HepG2 (cell line): ENCODE data around the gene CLEC2B. TPM values are rescaled to one million over a fixed set of nuclear protein-coding genes. Genes with fewer than 3 reads are reported as not detected.
A peak's percentile ranks its signal among the peaks of the same experiment; 100 is the strongest.

Source experiments
- ATAC-seq: fragments of 200-7000 bp; cut with Tn5 transposase; 3 replicates; pipeline ENCODE4 v1.9.1; 2020; ENCODE audit warnings: mild to moderate bottlenecking, moderate library complexity
- BruUV-seq: library from RNA; stranded (reverse); fragments of 400-500 nt; replicated peaks from 2 replicates; lab custom pipeline; 2021; lab: Mats Ljungman, UMichigan
- CTCF ChIA-PET: fragments of 300-600 bp; formaldehyde crosslinking; extraction: SDS; loops from one replicate; lab custom pipeline; 2021; ENCODE audit warnings: low total read pairs, inconsistent platforms, low intra/inter-chr PET ratio; lab: Yijun Ruan, JAX
- POLR2A ChIA-PET: fragments of 350-600 bp; sonication (Branson Sonifier 250); formaldehyde crosslinking; loops from one replicate; lab custom pipeline; 2020; ENCODE audit warnings: antibody characterized with exemption, inconsistent platforms; lab: Yijun Ruan, JAX
- DNase-seq: peaks from one replicate; pipeline ENCODE4 v3.0.0-alpha.2; 2015; ENCODE audit warnings: low spot score
- FAIRE-seq: peaks from 3 replicates; lab custom pipeline; 2011; peaks lifted over from hg19 to GRCh38; lab: Jason Lieb, UNC
- H2AFZ ChIP-seq: one replicate; pipeline ENCODE4 v1.6.1; 2011; ENCODE audit warnings: low read length, inconsistent platforms
- H3K27ac ChIP-seq: fragments of 300-600 bp; 3 replicates; pipeline ENCODE4 v1.8.0; 2011; ENCODE audit warnings: mixed run types, mild to moderate bottlenecking, mixed read lengths, low read length, inconsistent platforms; ENCODE audit not compliant: insufficient read depth; ENCODE audit errors: extremely low read length
- H3K27me3 ChIP-seq, 2 experiments: fragments of 200-600 bp in 1 of 2; 2 replicates in 1 of 2; 3 replicates in 1 of 2; pipeline versions ENCODE4 v1.6.0 to v1.8.0; 2011; ENCODE audit warnings: low read length in 2 of 2, mild to moderate bottlenecking in 2 of 2, moderate library complexity in 2 of 2, inconsistent platforms in 1 of 2; ENCODE audit not compliant: insufficient read depth in 2 of 2, control insufficient read depth in 1 of 2
- H3K36me3 ChIP-seq, 2 experiments: fragments of 200-600 bp in 1 of 2; replicated peaks in 1 of 2; 2 replicates in 1 of 2; 3 replicates in 1 of 2; pipeline versions ENCODE4 v1.5.1 to v1.8.0; 2011; ENCODE audit warnings: low read length in 2 of 2, inconsistent platforms in 1 of 2; ENCODE audit not compliant: insufficient read depth in 2 of 2, control insufficient read depth in 1 of 2
- H3K4me1 ChIP-seq: 2 replicates; pipeline ENCODE4 v1.5.1; 2012; ENCODE audit warnings: low read length, inconsistent platforms; ENCODE audit not compliant: insufficient read depth
- H3K4me2 ChIP-seq: 2 replicates; pipeline ENCODE4 v1.6.0; 2011; ENCODE audit warnings: low read depth, low read length, inconsistent platforms
- H3K4me3 ChIP-seq, 3 experiments: fragments of 200-600 bp in 1 of 3; sonication (generic), shearing (Covaris generic) in 1 of 3; replicated peaks in 1 of 3; 2 replicates each; pipeline ENCODE4 v1.5.1; 2011 to 2016; ENCODE audit warnings: low read length in 3 of 3, inconsistent platforms in 2 of 3, low read depth in 2 of 3, mild to moderate bottlenecking in 2 of 3, control low read depth in 1 of 3, mixed read lengths in 1 of 3; ENCODE audit not compliant: insufficient read depth in 1 of 3
- H3K79me2 ChIP-seq: one replicate; pipeline ENCODE4 v1.6.1; 2011; ENCODE audit warnings: low read length, inconsistent platforms; ENCODE audit not compliant: insufficient read depth
- H3K9ac ChIP-seq: 2 replicates; pipeline ENCODE4 v1.6.0; 2011; ENCODE audit warnings: mild to moderate bottlenecking, low read depth, low read length, inconsistent platforms; ENCODE audit not compliant: insufficient read depth
- H3K9me3 ChIP-seq: 2 replicates; pipeline ENCODE4 v1.5.1; 2012; ENCODE audit warnings: mild to moderate bottlenecking, low read length
- H4K20me1 ChIP-seq: 2 replicates; pipeline ENCODE4 v1.6.0; 2011; ENCODE audit warnings: inconsistent platforms, mild to moderate bottlenecking, low read length, moderate library complexity; ENCODE audit not compliant: insufficient read depth
- KLF11 ChIP-seq: IDR thresholded peaks from 2 replicates; pipeline ENCODE4 v1.6.1; 2016; ENCODE audit warnings: missing compliant biosample characterization
- NPAS2 ChIP-seq: sonication (generic); formaldehyde crosslinking; IDR thresholded peaks from 2 replicates; pipeline ENCODE4 v1.8.0; 2022; ENCODE audit warnings: mild to moderate bottlenecking, missing genetic modification reagents, borderline replicate concordance
- SETDB1 ChIP-seq: sonication (generic); formaldehyde crosslinking; IDR thresholded peaks from 2 replicates; pipeline ENCODE4 v1.5.1; 2020; ENCODE audit warnings: missing genetic modification reagents, mild to moderate bottlenecking, borderline replicate concordance
- SRF ChIP-seq: IDR thresholded peaks from 2 replicates; pipeline ENCODE4 v1.6.1; 2011; ENCODE audit warnings: mild to moderate bottlenecking, low read depth, low read length, moderate library complexity
- TP53 ChIP-seq: sonication (generic); formaldehyde crosslinking; conservative IDR thresholded peaks from 2 replicates; pipeline ENCODE4 v1.4.0; 2020; ENCODE audit warnings: missing genetic modification reagents
- ZFP36 ChIP-seq: fragments of 150-350 bp; IDR thresholded peaks from 2 replicates; pipeline ENCODE4 v1.6.1; 2018; ENCODE audit warnings: borderline replicate concordance, low read length, low read depth; ENCODE audit not compliant: partially characterized antibody
- ZNF562 ChIP-seq: sonication (generic); formaldehyde crosslinking; IDR thresholded peaks from 2 replicates; pipeline ENCODE4 v1.8.0; 2022; ENCODE audit warnings: missing genetic modification reagents, borderline replicate concordance
- ZNF75D ChIP-seq: sonication (generic); formaldehyde crosslinking; IDR thresholded peaks from 2 replicates; pipeline ENCODE4 v1.8.1; 2023; ENCODE audit warnings: missing genetic modification reagents, mild to moderate bottlenecking, borderline replicate concordance
- WGBS: methylation state at CpG from one replicate; pipeline ENCODE4 v1.1.6; 2017; ENCODE audit warnings: low lambda C conversion rate; 5-methylcytosine and 5-hydroxymethylcytosine counted together
- in situ Hi-C: cut with HindIII; loops from 2 replicates; pipeline ENCODE4 v1.10.0; 2017; ENCODE audit warnings: low pct_unique_long_range_greater_than_20kb; ENCODE audit not compliant: extremely low pct_ligation_motif_present
- intact Hi-C: fragments of 100-400 bp; cut with micrococcal nuclease; formaldehyde crosslinking; loops from one replicate; pipeline ENCODE4 v1.10.0; 2022; ENCODE audit not compliant: unreplicated experiment
- polyA plus RNA-seq, 8 experiments: library from polyadenylated mRNA; depleted of rRNA in 3 of 8; stranded (reverse) in 7 of 8; unstranded in 1 of 8; fragments of >200 nt; fragmentation: Illumina TruSeq in 4 of 8; extraction: Trizol in 4 of 8; gene quantifications; 2 replicates each; pipeline versions ENCODE4 v1.2.1 to v1.2.3, GENCODE V29; 2011 to 2016; ENCODE audit warnings: low read depth in 4 of 8, missing spikeins in 1 of 8, mixed read lengths in 1 of 8; ENCODE audit not compliant: insufficient read depth in 1 of 8
- total RNA-seq, 5 experiments: library from RNA; depleted of rRNA; stranded (reverse); fragments of >200 nt; fragmentation: Illumina TruSeq; extraction: Trizol; gene quantifications; 2 replicates each; pipeline ENCODE4 v1.2.3, GENCODE V29; 2016; ENCODE audit warnings: low read depth in 1 of 5

The CLEC2B gene
- total and polyA plus RNA-seq, 2 of the 13 experiments (the other 11 are each of a cell fraction or from before 2014, with no cell fraction given), result not detected

DNA sequence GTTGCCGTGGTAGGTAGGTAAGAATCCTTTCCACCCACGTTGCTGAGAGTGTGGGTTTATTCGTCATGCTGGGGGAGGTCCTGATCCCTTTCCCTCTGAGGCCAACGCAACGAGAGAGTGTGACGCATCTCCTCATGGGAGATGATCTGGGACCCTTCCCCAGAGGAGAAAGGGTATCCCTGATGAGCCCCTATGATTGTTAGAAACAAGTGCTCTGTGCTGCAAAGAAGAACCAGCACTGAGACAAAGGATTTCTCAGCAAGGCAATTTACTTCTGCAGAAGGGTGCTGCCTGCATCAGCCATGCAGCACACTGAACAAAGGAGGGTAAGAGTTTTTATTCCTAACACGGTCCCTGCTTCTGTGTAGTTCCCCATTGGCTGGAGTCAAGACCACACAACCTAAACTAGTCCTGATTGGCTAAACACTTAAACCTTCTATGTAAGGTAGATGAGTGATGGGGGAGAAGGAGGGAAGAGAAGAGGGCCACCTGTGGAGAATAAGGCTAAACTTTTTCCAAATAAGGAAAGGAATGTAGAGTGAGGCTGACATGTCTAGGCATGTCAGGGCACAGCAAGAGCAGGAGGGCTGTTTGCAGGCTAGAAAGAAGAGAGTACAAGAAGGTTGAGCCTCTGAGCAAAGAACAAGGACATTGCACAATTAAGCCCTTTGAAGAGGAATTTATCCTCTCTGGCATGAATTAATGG is 41.7 kb upstream of the CLEC2B start:
- H3K9me3 ChIP-seq, result peaks cover 32% of the 10 kb centered on the region
- no peaks in the 10 kb centered on the region for H4K20me1 ChIP-seq
- CTCF ChIA-PET, result no interaction called here
- H3K9ac ChIP-seq, result no peak overlapping the region
- H3K36me3 ChIP-seq, result no peaks in the 10 kb centered on the region
- no peaks in the 10 kb centered on the region for H3K4me1 ChIP-seq
- no peak overlapping the region for H3K4me3 ChIP-seq
- peaks cover 0 to 7% of the 10 kb centered on the region in 2 experiments; a peak in 2 of 5 replicates for H3K27me3 ChIP-seq
- H3K4me2 ChIP-seq, result no peak overlapping the region
- WGBS, result 16% methylated on average over 7 of the region's 7 CpGs
- H3K79me2 ChIP-seq, result no peaks in the 10 kb centered on the region
- TF ChIP-seq ZNF562 (CRISPR knock-in tag) (peak; percentile 95), TP53 (CRISPR knock-in tag) (peak; percentile 96), SETDB1 (CRISPR knock-in tag) (peak; percentile 94), ZFP36 (no peak), KLF11 (no peak), NPAS2 (CRISPR knock-in tag) (no peak), SRF (peak; percentile 50; the same call in 1 of the 2 replicates)
- H2AFZ ChIP-seq, result no peak overlapping the region
- no peak overlapping the region for H3K27ac ChIP-seq
- BruUV-seq, result no TSS peak
- in situ Hi-C loops (no loop called here), intact Hi-C loops (no loop called here)
- ATAC-seq (no peak), FAIRE-seq (no peak), DNase-seq (no peak)
- POLR2A ChIA-PET, result no interaction called here

DNA sequence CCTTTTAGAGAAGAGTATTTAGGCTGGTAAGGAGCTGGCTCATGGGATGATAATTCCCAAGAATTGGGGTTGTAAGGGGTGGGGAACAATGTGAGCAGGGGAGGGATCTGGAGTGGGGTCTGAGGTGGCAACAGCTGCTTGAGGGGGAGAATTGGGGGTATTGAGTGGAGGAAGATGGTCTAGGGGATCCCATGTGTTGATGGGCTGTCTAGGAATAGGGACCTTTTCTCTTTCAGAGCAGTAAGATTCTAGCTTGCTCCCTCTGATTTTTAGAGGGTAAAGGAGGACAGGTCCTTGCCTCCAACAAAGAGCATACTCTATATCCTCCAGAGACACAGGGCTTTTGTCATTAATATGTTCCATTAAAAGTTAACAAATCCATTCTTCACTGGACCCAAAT is 40.6 kb upstream of the CLEC2B start:
- in situ Hi-C loops (no loop called here), intact Hi-C loops (no loop called here)
- no peak for ATAC-seq
- no TSS peak for BruUV-seq
- ChIA-PET CTCF (no interaction called here), POLR2A (no interaction called here)
- Histone ChIP-seq H4K20me1 (no peaks in the 10 kb centered on the region), H3K27ac (no peak overlapping the region), H3K4me2 (no peak overlapping the region), H3K27me3 (peaks cover 0 to 7% of the 10 kb centered on the region in 2 experiments; a peak in 2 of 5 replicates), H3K4me1 (no peaks in the 10 kb centered on the region), H2AFZ (no peak overlapping the region), H3K9ac (no peak overlapping the region), H3K36me3 (no peaks in the 10 kb centered on the region), H3K79me2 (no peaks in the 10 kb centered on the region), H3K4me3 (no peak overlapping the region), H3K9me3 (peaks cover 32% of the 10 kb centered on the region)
- no peak for FAIRE-seq
- TF ChIP-seq ZNF75D (CRISPR knock-in tag), result no peak
- no peak for DNase-seq
